GM23338 (cell line): ENCODE data around the gene SPPL2A. TPM values are rescaled to one million over a fixed set of nuclear protein-coding genes. Genes with fewer than 3 reads are reported as not detected.

Experiments
- ATAC-seq: fragments of 200-7000 bp; cut with Tn5 transposase; 3 replicates; pipeline ENCODE4 v1.9.1; 2020
- DNase-seq: peaks from one replicate; pipeline ENCODE4 v3.0.0-alpha.2; 2015; ENCODE audit warnings: low spot score
- H2AFZ ChIP-seq: fragments of 200-600 bp; sonication (generic); 2 replicates; pipeline ENCODE4 v1.8.0; 2016; ENCODE audit warnings: antibody characterized with exemption, mild to moderate bottlenecking, moderate library complexity
- H3F3A ChIP-seq: fragments of 200-600 bp; sonication (generic); replicated peaks from 2 replicates; pipeline ENCODE4 v1.8.0; 2017; ENCODE audit warnings: antibody characterized with exemption, mixed run types, low read depth
- H3K27ac ChIP-seq: fragments of 200-600 bp; sonication (generic); 2 replicates; pipeline ENCODE4 v1.6.1; 2016; ENCODE audit warnings: low read depth
- H3K27me3 ChIP-seq: fragments of 200-600 bp; sonication (generic); 2 replicates; pipeline ENCODE4 v1.8.0; 2016; ENCODE audit warnings: mild to moderate bottlenecking, mixed run types, moderate library complexity; ENCODE audit not compliant: insufficient read depth
- H3K36me3 ChIP-seq: fragments of 200-600 bp; sonication (generic); 2 replicates; pipeline ENCODE4 v1.8.0; 2016; ENCODE audit warnings: mild to moderate bottlenecking; ENCODE audit not compliant: insufficient read depth
- H3K4me1 ChIP-seq: fragments of 200-600 bp; sonication (generic); 2 replicates; pipeline ENCODE4 v1.8.0; 2016; ENCODE audit warnings: mild to moderate bottlenecking, moderate library complexity; ENCODE audit not compliant: insufficient read depth
- H3K4me2 ChIP-seq: fragments of 200-600 bp; sonication (generic); 2 replicates; pipeline ENCODE4 v1.7.1; 2017; ENCODE audit warnings: mixed run types
- H3K4me3 ChIP-seq: fragments of 200-600 bp; sonication (generic); 2 replicates; pipeline ENCODE4 v1.6.1; 2016; ENCODE audit warnings: mixed run types
- H3K79me2 ChIP-seq: fragments of 200-600 bp; sonication (generic); replicated peaks from 2 replicates; pipeline ENCODE4 v1.8.0; 2017; ENCODE audit warnings: mild to moderate bottlenecking; ENCODE audit not compliant: insufficient read depth
- H3K9me2 ChIP-seq: fragments of 200-600 bp; sonication (generic); 2 replicates; pipeline ENCODE4 v1.8.0; 2017; ENCODE audit not compliant: insufficient read depth
- H4K20me1 ChIP-seq: fragments of 200-600 bp; sonication (generic); replicated peaks from 2 replicates; pipeline ENCODE4 v1.8.0; 2017; ENCODE audit warnings: mild to moderate bottlenecking; ENCODE audit not compliant: insufficient read depth
- H3K27ac Mint-ChIP-seq: 2 replicates; pipeline ENCODE4 v1.8.0; 2020; ENCODE audit warnings: inconsistent platforms, mild to moderate bottlenecking, moderate library complexity, mixed read lengths
- H3K27me3 Mint-ChIP-seq: 3 replicates; pipeline ENCODE4 v1.8.0; 2022; ENCODE audit warnings: low read depth, mild to moderate bottlenecking, moderate library complexity, mixed read lengths, inconsistent platforms; ENCODE audit not compliant: insufficient read depth, poor library complexity
- H3K36me3 Mint-ChIP-seq: 3 replicates; pipeline ENCODE4 v1.8.0; 2021; ENCODE audit warnings: low read depth, mild to moderate bottlenecking, inconsistent platforms, moderate library complexity, mixed read lengths
- H3K4me1 Mint-ChIP-seq: 3 replicates; pipeline ENCODE4 v1.8.0; 2020; ENCODE audit warnings: mild to moderate bottlenecking, inconsistent platforms, mixed read lengths
- H3K4me3 Mint-ChIP-seq: 3 replicates; pipeline ENCODE4 v1.8.0; 2021; ENCODE audit warnings: moderate library complexity, mild to moderate bottlenecking, inconsistent platforms, mixed read lengths
- H3K9me3 Mint-ChIP-seq: 3 replicates; pipeline ENCODE4 v1.8.0; 2020; ENCODE audit warnings: moderate library complexity, mild to moderate bottlenecking, inconsistent platforms, mixed read lengths
- CTCF ChIP-seq, 2 experiments: fragments of 200-600 bp in 1 of 2; sonication (generic) in 1 of 2; conservative IDR thresholded peaks; 2 replicates each; pipeline versions ENCODE4 v1.5.1 to v1.6.1; 2016 to 2017; ENCODE audit warnings: antibody characterized with exemption in 2 of 2, low read depth in 2 of 2, mild to moderate bottlenecking in 2 of 2, moderate library complexity in 1 of 2
- ETS1 ChIP-seq: IDR thresholded peaks from 2 replicates; pipeline ENCODE4 v1.6.1; 2016; ENCODE audit warnings: antibody characterized with exemption
- EZH2 ChIP-seq: fragments of 200-600 bp; sonication (generic); IDR thresholded peaks from one replicate; pipeline ENCODE4 v1.8.0; 2017; ENCODE audit warnings: antibody characterized with exemption, mild to moderate bottlenecking, low read depth; ENCODE audit not compliant: unreplicated experiment
- EZH2phosphoT487 ChIP-seq: fragments of 200-600 bp; sonication (generic); IDR thresholded peaks from one replicate; pipeline ENCODE4 v1.8.1; 2018; ENCODE audit warnings: antibody characterized with exemption; ENCODE audit not compliant: unreplicated experiment
- JUNB ChIP-seq: IDR thresholded peaks from one replicate; pipeline ENCODE4 v1.6.1; 2016; ENCODE audit warnings: antibody characterized with exemption; ENCODE audit not compliant: unreplicated experiment
- POLR2AphosphoS5 ChIP-seq: IDR thresholded peaks from 2 replicates; pipeline ENCODE4 v1.6.1; 2016; ENCODE audit warnings: antibody characterized with exemption, low read depth
- REST ChIP-seq: IDR thresholded peaks from one replicate; pipeline ENCODE4 v1.6.1; 2018; ENCODE audit warnings: antibody characterized with exemption; ENCODE audit not compliant: unreplicated experiment
- STAT1 ChIP-seq: IDR thresholded peaks from one replicate; pipeline ENCODE4 v1.6.1; 2016; ENCODE audit warnings: antibody characterized with exemption; ENCODE audit not compliant: unreplicated experiment
- ZNF331 ChIP-seq: fragments of 250-450 bp; sonication (Bioruptor Pico); IDR thresholded peaks from 2 replicates; pipeline ENCODE4 v1.5.0; 2020; ENCODE audit warnings: low read depth, mild to moderate bottlenecking, moderate library complexity
- ZNF462 ChIP-seq: fragments of 250-450 bp; sonication (Bioruptor Pico); IDR thresholded peaks from 2 replicates; pipeline ENCODE4 v1.5.0; 2020; ENCODE audit warnings: mild to moderate bottlenecking, moderate library complexity
- polyA plus RNA-seq: library from polyadenylated mRNA; unstranded; fragments of >200 nt; fragmentation: Nextera tagmentation; extraction: Ambion mirVana; gene quantifications from 2 replicates; pipeline ENCODE4 v1.2.1, GENCODE V29; 2016
- total RNA-seq: library from RNA; depleted of rRNA; stranded (reverse); fragments of >200 nt; shearing (Covaris generic); gene quantifications from 2 replicates; pipeline ENCODE4 v1.2.3, GENCODE V29; 2014

Gene SPPL2A
- total and polyA plus RNA-seq, 2 experiments from 2014 or later, result 10.9 to 24.1 TPM

GRCh38 chr15:50790778-50791453, 25.4 kb upstream of the SPPL2A start (continued):
- TF ChIP-seq CTCF (conservative IDR thresholded peaks at IDR 0.05; ENCODE audit: low read depth in 2 of 2) (no peak), JUNB (no peak), EZH2 (no peak)

GRCh38 chr15:50786871-50787270, 21.4 kb upstream of the SPPL2A start:
- Histone ChIP-seq H2AFZ (no peak overlapping the region), H3F3A (no peaks in the 10 kb centered on the region), H4K20me1 (no peaks in the 10 kb centered on the region), H3K27me3 (no peaks in the 10 kb centered on the region), H3K4me2 (no peak overlapping the region), H3K79me2 (no peaks in the 10 kb centered on the region), H3K36me3 (no peaks in the 10 kb centered on the region), H3K4me3 (no peak overlapping the region), H3K27ac (no peak overlapping the region), H3K4me1 (no peaks in the 10 kb centered on the region; the same call in 1 of the 2 replicates), H3K9me2 (0 out of 2 replicates have a peak, but pooled peaks cover 3% of the 10 kb centered on the region)
- ATAC-seq (no peak), DNase-seq (no peak)
- H3K27me3 Mint-ChIP-seq, result no peaks in the 10 kb centered on the region
- H3K27ac Mint-ChIP-seq, result no peak overlapping the region; the same call in 1 of the 2 replicates
- H3K4me3 Mint-ChIP-seq, result no peak overlapping the region
- H3K9me3 Mint-ChIP-seq, result no peaks in the 10 kb centered on the region
- no peaks in the 10 kb centered on the region for H3K36me3 Mint-ChIP-seq
- peaks cover 11% of the 10 kb centered on the region; the same call in 2 of the 3 replicates for H3K4me1 Mint-ChIP-seq
- TF ChIP-seq ETS1 (no peak), JUNB (no peak), ZNF331 (CRISPR knock-in tag) (no peak), ZNF462 (CRISPR knock-in tag) (no peak), POLR2AphosphoS5 (no peak), EZH2phosphoT487 (no peak), REST (no peak), STAT1 (no peak)
